Stimulated activated memory B cell treated with anti-CD40 and anti-IgM and Interleukin-4, amounts not matched to agents 10 μg/mL and 1 μg/mL and 100 μg/mL, for 72 hours (primary cell): Measurements from ENCODE around the gene INPP5D.

Experiments
- ATAC-seq: fragments of 150-1000 bp; cut with Tn5 transposase; 2 replicates; pipeline ENCODE4 v1.10.0; 2021
- H3K27ac Mint-ChIP-seq: one replicate; pipeline ENCODE4 v1.8.0; 2022; ENCODE audit warnings: mild to moderate bottlenecking, mixed read lengths
- H3K27me3 Mint-ChIP-seq: one replicate; pipeline ENCODE4 v1.8.0; 2022; ENCODE audit warnings: mixed read lengths
- H3K36me3 Mint-ChIP-seq: one replicate; pipeline ENCODE4 v1.8.0; 2022; ENCODE audit warnings: mixed read lengths
- H3K4me1 Mint-ChIP-seq: one replicate; pipeline ENCODE4 v1.8.0; 2022; ENCODE audit warnings: mixed read lengths
- H3K4me3 Mint-ChIP-seq: one replicate; pipeline ENCODE4 v1.8.0; 2022; ENCODE audit warnings: mild to moderate bottlenecking, moderate library complexity, mixed read lengths
- H3K9me3 Mint-ChIP-seq: one replicate; pipeline ENCODE4 v1.8.0; 2022; ENCODE audit warnings: mixed read lengths

INPP5D gene

DNA sequence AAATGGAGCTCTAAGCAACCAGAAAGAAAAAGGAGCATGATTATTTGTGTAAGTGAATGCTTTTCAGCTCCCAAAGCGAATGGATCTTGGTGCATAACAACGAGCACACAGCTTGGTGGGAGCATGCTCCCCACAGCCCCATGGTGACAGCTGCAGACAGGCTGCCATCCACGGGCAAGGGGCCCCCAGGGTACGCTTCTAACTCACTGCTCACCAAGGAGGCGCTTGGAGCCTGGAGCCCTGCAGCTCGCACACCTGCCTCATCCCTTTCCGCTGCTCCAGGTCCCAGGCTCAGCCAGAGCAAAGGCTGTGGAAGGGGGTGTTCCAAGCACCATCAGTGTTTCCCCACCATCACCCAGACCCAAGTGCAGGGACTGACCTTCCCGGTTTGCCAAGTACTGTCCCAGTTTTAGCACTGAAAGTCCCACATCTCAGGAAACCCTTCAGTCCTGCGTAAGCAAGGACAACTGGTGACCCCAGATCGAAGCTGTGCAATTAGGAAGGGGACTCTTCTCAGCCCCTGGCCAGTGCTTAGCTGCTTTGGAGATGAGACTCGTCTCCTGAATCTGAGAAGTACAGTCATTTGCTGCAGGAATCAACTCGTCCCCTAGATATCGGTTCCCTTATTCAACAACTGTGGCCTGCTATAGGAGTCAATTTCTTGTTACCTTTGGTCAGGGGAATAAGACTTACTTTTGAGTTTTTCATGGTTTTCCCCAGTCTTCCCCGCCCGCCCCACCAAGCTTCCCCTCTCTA, 141.3 kb downstream of the INPP5D start:
- Mint-ChIP-seq H3K4me3 (peak overlapping the region; percentile 10), H3K9me3 (peaks cover 2% of the 10 kb centered on the region), H3K27me3 (no peaks in the 10 kb centered on the region), H3K27ac (peak overlapping the region; percentile 80), H3K4me1 (peaks cover 59% of the 10 kb centered on the region), H3K36me3 (peaks cover 72% of the 10 kb centered on the region)
- peak; percentile 53 for ATAC-seq

DNA sequence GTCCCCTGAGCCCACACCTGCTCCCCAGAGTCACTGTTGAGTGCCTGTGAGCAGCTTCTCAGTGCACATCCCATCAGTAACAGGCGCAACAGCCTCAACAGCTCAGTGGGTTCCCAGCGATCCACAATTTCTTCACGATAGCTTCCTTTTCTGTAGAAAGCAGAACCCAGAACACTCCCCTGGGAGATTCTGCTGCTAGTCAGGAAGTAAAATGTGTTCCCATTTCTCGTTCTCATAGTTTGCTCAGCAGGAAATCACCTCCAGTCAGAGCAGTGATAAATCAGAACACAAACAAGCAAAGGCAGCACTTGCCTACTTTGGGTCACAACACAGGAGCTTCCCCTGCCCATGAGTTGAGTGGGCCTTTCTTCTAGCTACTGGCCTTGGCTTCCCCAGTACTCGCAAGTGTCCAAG, 142.4 kb downstream of the INPP5D start:
- peaks cover 2% of the 10 kb centered on the region for H3K9me3 Mint-ChIP-seq
- H3K27ac Mint-ChIP-seq: peak overlapping the region; percentile 80
- H3K36me3 Mint-ChIP-seq: peaks cover 68% of the 10 kb centered on the region
- H3K4me1 Mint-ChIP-seq: peaks cover 56% of the 10 kb centered on the region
- H3K4me3 Mint-ChIP-seq: peak overlapping the region; percentile 27
- ATAC-seq: peak; percentile 74
- no peaks in the 10 kb centered on the region for H3K27me3 Mint-ChIP-seq

DNA sequence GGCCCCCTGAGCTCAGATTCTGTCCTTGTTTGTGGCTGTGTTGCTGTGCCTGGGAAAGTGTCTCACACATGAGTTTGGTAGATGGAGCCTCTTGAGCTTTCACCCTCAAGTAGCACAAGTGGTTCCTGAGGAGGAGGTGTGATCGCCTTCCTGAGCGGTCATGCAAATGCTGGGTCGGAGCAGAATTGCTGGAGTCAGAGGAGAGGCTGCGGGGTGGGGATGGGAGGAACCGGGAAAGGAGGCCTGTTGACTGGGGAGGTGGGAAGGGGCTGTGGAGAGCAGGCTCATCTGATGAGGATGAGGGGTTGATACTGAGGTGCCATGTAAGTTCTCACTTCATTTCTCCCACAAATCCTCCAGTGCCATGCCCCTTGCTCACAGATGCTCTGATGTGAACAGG, 142.9 kb downstream of the INPP5D start:
- no peaks in the 10 kb centered on the region for H3K27me3 Mint-ChIP-seq
- peaks cover 2% of the 10 kb centered on the region for H3K9me3 Mint-ChIP-seq
- peaks cover 56% of the 10 kb centered on the region for H3K4me1 Mint-ChIP-seq
- peaks cover 68% of the 10 kb centered on the region for H3K36me3 Mint-ChIP-seq
- peak overlapping the region; percentile 80 for H3K27ac Mint-ChIP-seq
- ATAC-seq: no peak
- peak overlapping the region; percentile 27 for H3K4me3 Mint-ChIP-seq

DNA sequence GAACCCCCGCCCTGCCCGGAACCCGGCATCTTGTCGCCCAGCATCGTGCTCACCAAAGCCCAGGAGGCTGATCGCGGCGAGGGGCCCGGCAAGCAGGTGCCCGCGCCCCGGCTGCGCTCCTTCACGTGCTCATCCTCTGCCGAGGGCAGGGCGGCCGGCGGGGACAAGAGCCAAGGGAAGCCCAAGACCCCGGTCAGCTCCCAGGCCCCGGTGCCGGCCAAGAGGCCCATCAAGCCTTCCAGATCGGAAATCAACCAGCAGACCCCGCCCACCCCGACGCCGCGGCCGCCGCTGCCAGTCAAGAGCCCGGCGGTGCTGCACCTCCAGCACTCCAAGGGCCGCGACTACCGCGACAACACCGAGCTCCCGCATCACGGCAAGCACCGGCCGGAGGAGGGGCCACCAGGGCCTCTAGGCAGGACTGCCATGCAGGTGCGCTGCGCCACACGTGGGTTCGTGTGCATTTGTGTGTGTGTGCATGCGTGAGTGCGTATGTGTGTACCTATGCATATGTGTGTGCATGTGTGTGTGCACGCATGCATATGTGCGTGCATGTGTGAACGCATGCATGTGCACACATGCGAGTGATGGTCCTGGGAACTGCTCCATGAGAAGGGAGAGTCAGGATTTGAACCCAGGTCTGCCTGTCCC, 144.3 kb downstream of the INPP5D start:
- Mint-ChIP-seq H3K4me3 (no peak overlapping the region), H3K27me3 (no peaks in the 10 kb centered on the region), H3K36me3 (peaks cover 73% of the 10 kb centered on the region), H3K27ac (no peak overlapping the region), H3K9me3 (peaks cover 2% of the 10 kb centered on the region), H3K4me1 (peaks cover 63% of the 10 kb centered on the region)
- no peak for ATAC-seq

DNA sequence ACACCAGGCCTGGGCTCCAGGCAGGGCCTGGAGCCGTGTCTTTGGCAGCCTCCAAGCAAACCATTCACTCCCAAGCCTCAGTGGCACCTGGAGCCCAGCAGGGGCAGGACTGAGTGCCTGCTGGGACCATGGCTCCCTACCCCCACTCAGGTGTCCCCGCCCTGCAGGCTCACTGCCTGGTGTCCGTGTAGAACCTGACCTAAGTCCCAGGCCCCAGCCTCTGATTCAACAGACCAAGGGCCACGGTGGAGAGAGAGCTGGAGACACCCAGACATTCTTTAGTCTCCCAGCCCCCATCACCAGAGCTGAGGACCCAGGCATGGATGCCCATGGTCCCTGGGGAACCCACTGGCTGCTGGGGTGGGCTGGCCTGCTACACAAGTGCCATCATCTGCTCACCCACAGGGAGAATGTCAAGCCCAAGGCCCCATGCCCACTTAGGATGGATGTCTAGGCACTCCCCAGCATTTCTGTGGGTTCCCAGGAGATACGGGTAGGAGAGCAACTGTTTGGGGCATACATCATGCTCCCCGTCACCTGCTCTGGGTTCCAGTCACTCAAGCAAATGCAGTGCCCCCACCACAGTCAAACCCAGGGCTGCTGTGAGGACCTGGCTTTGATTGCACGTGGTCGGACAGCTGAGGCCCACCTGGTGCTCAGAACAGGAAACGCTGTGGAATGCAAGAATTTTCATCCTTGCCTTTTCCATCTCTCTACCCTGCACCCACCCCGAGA, 148.4 kb downstream of the INPP5D start:
- H3K4me1 Mint-ChIP-seq: peaks cover 29% of the 10 kb centered on the region
- peaks cover 52% of the 10 kb centered on the region for H3K36me3 Mint-ChIP-seq
- ATAC-seq: no peak
- no peaks in the 10 kb centered on the region for H3K27me3 Mint-ChIP-seq
- H3K27ac Mint-ChIP-seq: peak overlapping the region; percentile 8
- no peaks in the 10 kb centered on the region for H3K9me3 Mint-ChIP-seq
- H3K4me3 Mint-ChIP-seq: no peak overlapping the region

DNA sequence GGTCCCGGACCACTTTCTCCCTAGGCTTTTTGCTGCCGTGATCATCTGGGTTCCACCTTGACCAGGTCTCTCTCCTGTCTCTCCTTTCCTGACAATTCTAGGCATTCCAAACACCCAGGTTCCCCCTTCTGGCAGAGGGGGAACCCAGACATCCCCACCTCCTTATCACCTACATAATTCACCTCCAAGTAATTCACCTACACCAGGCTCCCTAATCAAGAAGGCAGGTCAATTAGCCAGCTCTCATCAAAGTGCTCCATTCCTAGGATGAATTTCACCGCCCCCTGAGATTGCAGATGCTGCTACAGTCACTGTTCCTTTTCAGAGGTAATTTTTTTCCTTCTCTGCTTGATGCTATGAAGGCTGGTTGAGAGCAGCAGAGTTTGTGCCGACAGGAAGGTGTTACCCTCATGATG, 149.0 kb downstream of the INPP5D start:
- Mint-ChIP-seq H3K27me3 (no peaks in the 10 kb centered on the region), H3K4me1 (peaks cover 29% of the 10 kb centered on the region), H3K9me3 (no peaks in the 10 kb centered on the region), H3K4me3 (no peak overlapping the region), H3K27ac (peak overlapping the region; percentile 8), H3K36me3 (peaks cover 46% of the 10 kb centered on the region)
- no peak for ATAC-seq

DNA sequence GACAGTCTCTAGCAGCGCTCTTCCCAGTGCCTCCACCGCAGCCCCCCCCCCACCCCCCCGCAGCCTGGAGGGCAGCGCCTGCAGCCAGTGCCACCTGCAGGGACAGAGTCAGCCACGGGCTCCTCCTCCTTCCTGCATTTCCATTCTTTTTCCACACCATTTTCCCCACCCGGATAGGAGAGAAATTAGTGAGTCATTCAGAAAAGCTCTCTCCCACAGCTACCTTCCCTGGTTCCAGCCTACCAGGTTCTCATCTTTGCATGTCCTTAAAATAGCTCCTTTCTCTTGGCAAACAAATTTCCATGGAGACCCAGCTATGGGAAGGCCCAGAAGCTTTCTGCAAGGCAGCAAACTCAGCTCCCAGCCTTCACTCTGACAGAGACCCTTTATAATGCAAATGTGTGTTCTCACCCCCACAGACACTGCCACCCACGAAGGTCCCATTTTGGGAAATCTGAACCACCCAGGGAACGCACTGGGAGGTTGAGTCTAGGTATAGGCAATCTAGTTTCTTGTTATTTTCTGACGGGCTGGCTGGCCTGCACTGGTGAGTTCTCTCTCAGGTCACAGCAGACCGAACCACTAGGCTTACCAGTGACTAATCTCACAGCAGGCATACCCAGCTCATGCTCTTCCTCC, 149.5 kb downstream of the INPP5D start:
- no peaks in the 10 kb centered on the region for H3K9me3 Mint-ChIP-seq
- H3K27ac Mint-ChIP-seq: peak overlapping the region; percentile 8
- H3K27me3 Mint-ChIP-seq: no peaks in the 10 kb centered on the region
- peaks cover 41% of the 10 kb centered on the region for H3K36me3 Mint-ChIP-seq
- peak; percentile 35 for ATAC-seq
- no peak overlapping the region for H3K4me3 Mint-ChIP-seq
- H3K4me1 Mint-ChIP-seq: peaks cover 29% of the 10 kb centered on the region

DNA sequence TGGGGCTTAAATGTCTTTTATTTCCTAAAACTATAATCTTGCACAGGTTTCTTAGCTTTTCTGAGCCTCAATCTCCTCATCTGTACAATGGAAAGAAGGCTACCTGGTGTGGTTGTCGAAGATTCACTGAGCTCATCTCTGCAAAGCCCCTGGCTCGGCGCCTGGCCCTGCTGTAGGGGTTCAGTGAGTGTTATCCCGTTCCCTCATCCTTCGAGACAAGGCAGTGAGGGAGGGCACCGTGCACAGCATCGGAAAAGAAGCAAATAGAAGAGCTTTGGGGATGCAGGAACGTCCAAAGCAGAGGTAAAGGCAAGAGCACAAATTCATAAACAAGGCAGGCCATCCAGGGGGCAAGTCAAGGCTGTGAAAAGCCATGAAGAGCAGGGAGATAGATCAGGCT, 150.1 kb downstream of the INPP5D start:
- Mint-ChIP-seq H3K36me3 (peaks cover 38% of the 10 kb centered on the region), H3K9me3 (no peaks in the 10 kb centered on the region), H3K27ac (peak overlapping the region; percentile 8), H3K27me3 (no peaks in the 10 kb centered on the region), H3K4me1 (peaks cover 29% of the 10 kb centered on the region), H3K4me3 (peak overlapping the region; percentile 24)
- ATAC-seq: no peak

DNA sequence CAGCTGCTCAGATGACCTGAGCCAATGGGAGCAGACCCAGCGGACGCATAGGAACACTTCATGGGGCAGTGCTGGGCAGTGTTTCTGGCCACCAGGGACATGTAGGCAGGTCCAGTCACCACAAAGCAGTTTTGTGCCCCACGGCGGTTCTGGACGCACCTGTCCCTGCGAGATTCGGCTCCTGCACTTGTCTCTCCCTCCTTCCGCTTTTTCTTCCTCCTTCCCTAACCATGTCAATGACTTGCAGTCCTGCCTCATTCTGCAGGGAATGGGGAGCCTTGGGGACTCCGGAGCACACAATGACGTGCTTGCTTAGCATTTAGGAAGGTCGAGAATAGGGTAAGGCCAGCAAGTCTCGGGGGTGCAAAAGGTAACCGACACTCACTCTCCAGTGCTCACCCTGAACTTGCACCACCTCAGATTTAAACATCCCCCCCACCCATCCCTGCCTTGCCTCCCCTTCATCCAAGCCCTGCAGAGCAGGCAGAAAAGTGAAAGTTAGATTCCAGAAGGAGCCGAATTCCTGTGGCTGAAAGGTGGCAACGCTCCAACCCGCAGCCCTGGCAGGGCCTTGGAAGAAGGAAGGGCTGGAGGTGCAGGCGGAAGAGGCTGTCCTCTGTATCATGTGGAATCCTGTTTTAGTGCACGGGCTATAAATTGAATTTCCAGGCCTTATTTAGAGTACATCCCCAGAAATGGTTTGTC, 150.9 kb downstream of the INPP5D start:
- H3K9me3 Mint-ChIP-seq: no peaks in the 10 kb centered on the region
- peak overlapping the region; percentile 8 for H3K27ac Mint-ChIP-seq
- peaks cover 38% of the 10 kb centered on the region for H3K36me3 Mint-ChIP-seq
- H3K4me3 Mint-ChIP-seq: no peak overlapping the region
- no peak for ATAC-seq
- H3K4me1 Mint-ChIP-seq: peaks cover 29% of the 10 kb centered on the region
- no peaks in the 10 kb centered on the region for H3K27me3 Mint-ChIP-seq

DNA sequence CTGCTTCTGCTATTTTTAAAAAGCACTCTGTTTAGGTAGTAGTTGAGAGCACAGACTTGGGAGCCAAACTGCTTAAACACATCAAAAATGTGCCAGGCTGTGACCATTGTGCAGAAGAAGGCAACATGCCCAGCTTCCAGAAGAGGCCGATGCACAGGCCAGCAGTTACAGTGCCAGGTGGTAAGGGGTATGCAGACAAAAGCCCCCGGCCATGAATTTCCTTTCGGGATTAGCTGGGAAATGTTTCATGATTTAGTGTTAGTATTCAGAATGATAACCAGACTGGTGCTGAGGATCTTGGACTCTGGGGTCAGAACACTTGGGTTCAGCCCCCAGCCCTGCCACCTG, 151.4 kb downstream of the INPP5D start:
- H3K9me3 Mint-ChIP-seq: no peaks in the 10 kb centered on the region

DNA sequence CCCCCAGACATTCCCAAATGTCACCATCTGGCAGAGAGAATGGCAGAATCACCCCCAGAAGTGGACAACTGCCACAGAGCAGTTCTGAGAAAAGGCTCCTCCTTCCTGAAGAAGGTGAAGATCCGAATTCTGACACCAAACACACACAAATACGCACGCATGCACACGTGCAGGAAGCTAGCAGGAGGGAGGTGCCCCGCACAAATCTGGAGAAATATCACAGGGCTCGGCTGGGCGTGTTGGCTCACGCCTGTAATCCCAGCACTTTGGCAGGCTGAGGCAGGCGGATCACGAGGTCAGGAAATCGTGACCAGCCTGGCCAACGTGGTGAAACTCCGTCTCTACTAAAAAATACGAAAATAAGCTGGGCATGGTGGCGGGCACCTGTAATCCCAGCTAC, 152.9 kb downstream of the INPP5D start:
- Mint-ChIP-seq H3K9me3 (no peaks in the 10 kb centered on the region), H3K27ac (no peak overlapping the region)

More for the DNA sequence above, 151.4 kb downstream of the INPP5D start:
- H3K4me1 Mint-ChIP-seq: peaks cover 29% of the 10 kb centered on the region
- H3K27me3 Mint-ChIP-seq: no peaks in the 10 kb centered on the region
- no peak overlapping the region for H3K27ac Mint-ChIP-seq
- no peak for ATAC-seq
- peaks cover 38% of the 10 kb centered on the region for H3K36me3 Mint-ChIP-seq
- H3K4me3 Mint-ChIP-seq: no peak overlapping the region

DNA sequence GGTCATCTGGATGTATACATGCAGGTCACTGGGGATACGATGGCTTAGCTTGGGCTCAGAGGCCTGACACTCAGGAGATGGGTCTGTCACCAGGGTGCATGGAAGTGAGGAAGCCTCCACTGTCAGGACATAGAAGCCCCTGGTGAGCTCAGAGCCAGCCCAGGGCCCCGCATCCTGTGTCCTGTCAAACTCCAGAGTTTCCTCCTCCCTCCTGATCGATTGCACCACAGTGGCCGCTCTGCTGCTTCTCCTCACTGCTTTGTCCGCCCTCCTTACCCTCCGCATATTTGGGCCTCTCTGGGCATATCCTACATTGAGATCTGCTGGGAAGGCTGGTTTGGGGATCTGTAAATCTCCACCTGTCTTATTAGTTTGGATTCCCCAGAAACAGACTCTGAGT, 153.8 kb downstream of the INPP5D start:
- Mint-ChIP-seq H3K27me3 (no peaks in the 10 kb centered on the region), H3K9me3 (no peaks in the 10 kb centered on the region), H3K27ac (no peak overlapping the region), H3K4me1 (peaks cover 10% of the 10 kb centered on the region), H3K36me3 (peaks cover 21% of the 10 kb centered on the region), H3K4me3 (no peak overlapping the region)
- ATAC-seq: no peak

More for the DNA sequence above, 152.9 kb downstream of the INPP5D start:
- Mint-ChIP-seq H3K4me1 (peaks cover 17% of the 10 kb centered on the region), H3K36me3 (peaks cover 27% of the 10 kb centered on the region), H3K4me3 (no peak overlapping the region), H3K27me3 (no peaks in the 10 kb centered on the region)
- ATAC-seq: no peak

DNA sequence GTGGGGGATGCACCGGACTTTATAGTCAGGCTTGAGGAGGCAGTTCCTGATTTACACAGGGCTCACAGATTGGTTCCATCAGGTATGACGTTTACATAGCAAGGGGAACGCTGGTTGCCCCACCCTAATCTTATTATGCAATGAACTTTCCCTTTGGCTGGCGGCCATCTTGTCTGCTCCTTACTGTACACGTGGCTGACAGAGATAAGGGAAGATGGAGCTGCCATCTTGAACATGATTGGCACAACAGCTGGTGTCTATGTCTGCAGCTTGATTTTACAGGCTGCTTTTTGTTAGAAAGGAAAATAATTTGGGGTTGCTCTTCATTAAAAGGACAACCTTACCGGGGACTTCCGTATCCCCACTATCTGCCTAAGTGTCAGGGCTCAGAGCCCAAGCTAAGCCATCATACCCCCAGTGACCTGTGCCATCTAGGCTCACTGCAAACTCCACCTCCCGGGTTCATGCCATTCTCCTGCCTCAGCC, 157.8 kb downstream of the INPP5D start:
- no peaks in the 10 kb centered on the region for H3K27me3 Mint-ChIP-seq
- no peak overlapping the region for H3K27ac Mint-ChIP-seq
- H3K36me3 Mint-ChIP-seq: no peaks in the 10 kb centered on the region
- no peak for ATAC-seq
- no peaks in the 10 kb centered on the region for H3K9me3 Mint-ChIP-seq
- peaks cover 5% of the 10 kb centered on the region for H3K4me1 Mint-ChIP-seq
- H3K4me3 Mint-ChIP-seq: no peak overlapping the region

DNA sequence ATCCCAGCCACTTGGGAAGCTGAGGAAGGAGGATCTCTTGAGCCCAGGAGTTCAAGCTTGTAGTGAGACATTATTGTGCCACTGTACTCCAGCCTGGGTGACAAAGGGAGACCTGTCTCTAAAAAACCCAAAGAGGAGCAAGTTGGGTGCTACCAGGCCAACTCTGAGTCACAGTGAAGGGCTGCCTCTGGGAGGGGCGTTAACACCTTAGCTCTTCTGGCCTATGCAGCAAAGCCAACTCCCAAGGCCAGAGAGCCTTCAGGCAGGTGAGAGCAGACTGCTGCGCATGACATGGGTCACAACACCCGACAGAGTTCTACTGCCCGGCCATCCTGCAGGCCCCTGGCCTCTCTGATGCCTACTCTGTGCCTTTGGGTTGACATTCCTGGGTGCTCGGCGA, 158.7 kb downstream of the INPP5D start:
- no peaks in the 10 kb centered on the region for H3K36me3 Mint-ChIP-seq
- H3K27me3 Mint-ChIP-seq: no peaks in the 10 kb centered on the region
- H3K4me3 Mint-ChIP-seq: no peak overlapping the region
- no peaks in the 10 kb centered on the region for H3K9me3 Mint-ChIP-seq
- no peak for ATAC-seq
- H3K4me1 Mint-ChIP-seq: peaks cover 14% of the 10 kb centered on the region
- no peak overlapping the region for H3K27ac Mint-ChIP-seq
